ENCODE data around the gene ZNF30. TPM values are rescaled to one million over a fixed set of nuclear protein-coding genes. Genes with fewer than 3 reads are reported as not detected.

ZNF30 gene
- total and polyA plus RNA-seq, 2 of the 4 experiments (the other 2 are of a cell fraction): 1.3 to 2.9 TPM

GRCh38 chr19:34991542-34992333 is 65.0 kb downstream of the ZNF30 start:
- H4K91ac ChIP-seq (ENCODE audit: insufficient read depth, low read depth, low read length): no peak overlapping the region
- H2BK20ac ChIP-seq (ENCODE audit: low read depth, low read length): no peak overlapping the region
- no peaks in the 10 kb centered on the region for H3K9me1 ChIP-seq (ENCODE audit: insufficient read depth, low read length)
- DNase-seq: no peak
- H2BK15ac ChIP-seq (ENCODE audit: low read depth, low read length): no peak overlapping the region
- no TSS peak for BruUV-seq (replicated peaks)
- in situ Hi-C loops (cut with MboI; ENCODE audit: low sequenced_read_pairs): no loop called here
- H3K79me1 ChIP-seq (ENCODE audit: low read depth in 1 of 2, low read length in 2 of 2): no peaks in the 10 kb centered on the region
- H2BK120ac ChIP-seq (ENCODE audit: low read depth, low read length): no peak overlapping the region
- ChIA-PET CTCF (no interaction called here), POLR2A (ENCODE audit: unreplicated experiment) (no interaction called here)
- H3K14ac ChIP-seq (replicated peaks; ENCODE audit: low read depth, low read length): no peak overlapping the region
- intact Hi-C loops (cut with micrococcal nuclease): no loop called here
- H3K36me3 ChIP-seq (ENCODE audit: control insufficient read depth, insufficient read depth, low read length): no peaks in the 10 kb centered on the region
- no peak overlapping the region for H3K18ac ChIP-seq (ENCODE audit: low read depth, low read length)
- H3K56ac ChIP-seq (ENCODE audit: extremely low read depth, insufficient read depth, low read length): no peak overlapping the region
- H4K5ac ChIP-seq (ENCODE audit: low read depth, low read length): no peak overlapping the region
- peaks cover 8% of the 10 kb centered on the region for H3K27me3 ChIP-seq (ENCODE audit: control insufficient read depth, insufficient read depth, low read length)
- peaks cover 2% of the 10 kb centered on the region; the same call in 1 of the 2 replicates for H3K9me3 ChIP-seq (ENCODE audit: control insufficient read depth, insufficient read depth, low read length)
- no peak overlapping the region for H4K8ac ChIP-seq (ENCODE audit: low read depth in 2 of 2, low read length in 2 of 2)
- no peak overlapping the region for H2AFZ ChIP-seq (replicated peaks; ENCODE audit: low read length, poor library complexity)
- H3K4me1 ChIP-seq (ENCODE audit: control insufficient read depth, insufficient read depth, low read length): no peaks in the 10 kb centered on the region
- H2BK5ac ChIP-seq (ENCODE audit: low read depth, low read length, poor library complexity, severe bottlenecking): no peak overlapping the region
- H3K23ac ChIP-seq (ENCODE audit: low read depth, low read length): no peak overlapping the region
- TF ChIP-seq BHLHE40 (IDR thresholded peaks at IDR 0.05; ENCODE audit: low read depth, low read length) (no peak), SMC3 (IDR thresholded peaks at IDR 0.05; ENCODE audit: low read depth, low read length) (no peak), USF2 (IDR thresholded peaks at IDR 0.05; ENCODE audit: low read depth, low read length) (no peak), NFE2L2 (IDR thresholded peaks at IDR 0.05; ENCODE audit: low read depth, low read length) (no peak), ELK1 (IDR thresholded peaks at IDR 0.05; ENCODE audit: borderline replicate concordance, low read depth, low read length) (no peak), RAD21 (IDR thresholded peaks at IDR 0.05; ENCODE audit: low read length) (no peak), MAZ (IDR thresholded peaks at IDR 0.05; ENCODE audit: borderline replicate concordance, low read depth, low read length) (no peak), POLR2A (IDR thresholded peaks at IDR 0.05; ENCODE audit: low read depth, low read length) (no peak)
- H3K4ac ChIP-seq (ENCODE audit: low read depth, low read length): no peak overlapping the region
- no peak overlapping the region for H3K4me2 ChIP-seq (ENCODE audit: low read depth, low read length)
- no peak for ATAC-seq (ENCODE audit: low read depth)
- dilution Hi-C loops (cut with HindIII; ENCODE audit: low sequenced_read_pairs, unreplicated experiment): no loop called here
- no peaks in the 10 kb centered on the region for H4K20me1 ChIP-seq (ENCODE audit: insufficient read depth, low read length)
- no CpG with 5 or more reads among the region's 8 CpGs for WGBS, 2 experiments (ENCODE audit: extremely low coverage in 2 of 2, insufficient read length in 1 of 2)
- no peak overlapping the region for H2AK9ac ChIP-seq (replicated peaks; ENCODE audit: low read depth, low read length, poor library complexity)
- H3K4me3 ChIP-seq (ENCODE audit: insufficient read depth, low read depth, low read length): no peak overlapping the region
- H3K9ac ChIP-seq (ENCODE audit: low read depth, low read length): no peak overlapping the region
- H3K27ac ChIP-seq (ENCODE audit: insufficient read depth, low read length): no peak overlapping the region
- H2AK5ac ChIP-seq (ENCODE audit: low read depth, low read length): no peak overlapping the region
